Endothelial cell of hepatic sinusoid (primary cell): Measurements from ENCODE around the gene KRT79.

Source experiments
- in situ Hi-C: cut with HindIII; loops from 2 replicates; pipeline ENCODE4 v1.10.0; 2017; ENCODE audit warnings: low sequenced_read_pairs

The KRT79 gene

GRCh38 chr12:52795332-52795674 lies 38.8 kb downstream of the KRT79 start:
- in situ Hi-C loops: loop anchor here (5.0 kb wide), 1 partner anchor 78 kb away; no protein-coding TSS in a partner anchor

- in situ Hi-C loops: loop anchor here (5.0 kb wide), 1 partner anchor 77 kb away; no protein-coding TSS in a partner anchor
Measured at GRCh38 chr12:52794479-52795331, 39.4 kb downstream of the KRT79 start.

DNA sequence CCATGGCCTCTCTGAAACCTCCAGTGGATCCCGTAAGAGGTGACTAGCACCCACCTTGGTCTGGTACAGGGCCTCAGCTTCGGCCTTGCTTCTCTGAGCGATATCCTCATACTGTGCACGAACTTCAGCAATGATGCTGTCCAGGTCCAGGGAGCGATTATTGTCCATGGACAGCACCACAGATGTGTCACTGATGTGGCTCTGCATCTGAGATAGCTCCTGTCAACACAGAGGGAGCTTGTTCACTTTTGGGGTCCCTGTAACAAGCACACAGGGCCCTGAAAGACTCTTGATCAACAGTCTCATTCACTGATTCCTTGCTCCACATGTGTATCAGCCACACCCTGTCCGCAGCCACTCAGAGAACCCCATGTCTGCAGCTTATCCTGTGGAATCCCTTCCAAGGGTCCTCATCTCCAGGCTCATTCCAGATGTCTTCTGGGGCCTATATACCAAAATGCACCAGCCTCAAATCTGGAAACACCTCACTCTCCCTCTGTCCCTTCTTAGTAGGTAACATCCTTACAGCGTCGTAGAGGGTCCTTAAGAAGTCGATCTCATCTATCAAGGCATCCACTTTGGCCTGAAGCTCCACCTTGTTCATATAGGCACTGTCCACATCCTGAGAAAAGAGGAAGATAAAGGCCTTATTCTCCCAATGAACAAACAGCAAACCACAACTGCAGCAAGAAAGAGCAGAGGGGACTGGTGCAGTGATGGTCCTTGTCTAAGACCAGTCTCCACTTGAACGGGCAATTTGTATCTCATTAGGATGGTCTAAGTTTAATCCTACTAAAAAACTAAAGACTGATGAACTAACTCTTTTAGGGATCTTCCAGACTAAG lies 41.7 kb downstream of the KRT79 start:
- in situ Hi-C loops: no loop called here

DNA sequence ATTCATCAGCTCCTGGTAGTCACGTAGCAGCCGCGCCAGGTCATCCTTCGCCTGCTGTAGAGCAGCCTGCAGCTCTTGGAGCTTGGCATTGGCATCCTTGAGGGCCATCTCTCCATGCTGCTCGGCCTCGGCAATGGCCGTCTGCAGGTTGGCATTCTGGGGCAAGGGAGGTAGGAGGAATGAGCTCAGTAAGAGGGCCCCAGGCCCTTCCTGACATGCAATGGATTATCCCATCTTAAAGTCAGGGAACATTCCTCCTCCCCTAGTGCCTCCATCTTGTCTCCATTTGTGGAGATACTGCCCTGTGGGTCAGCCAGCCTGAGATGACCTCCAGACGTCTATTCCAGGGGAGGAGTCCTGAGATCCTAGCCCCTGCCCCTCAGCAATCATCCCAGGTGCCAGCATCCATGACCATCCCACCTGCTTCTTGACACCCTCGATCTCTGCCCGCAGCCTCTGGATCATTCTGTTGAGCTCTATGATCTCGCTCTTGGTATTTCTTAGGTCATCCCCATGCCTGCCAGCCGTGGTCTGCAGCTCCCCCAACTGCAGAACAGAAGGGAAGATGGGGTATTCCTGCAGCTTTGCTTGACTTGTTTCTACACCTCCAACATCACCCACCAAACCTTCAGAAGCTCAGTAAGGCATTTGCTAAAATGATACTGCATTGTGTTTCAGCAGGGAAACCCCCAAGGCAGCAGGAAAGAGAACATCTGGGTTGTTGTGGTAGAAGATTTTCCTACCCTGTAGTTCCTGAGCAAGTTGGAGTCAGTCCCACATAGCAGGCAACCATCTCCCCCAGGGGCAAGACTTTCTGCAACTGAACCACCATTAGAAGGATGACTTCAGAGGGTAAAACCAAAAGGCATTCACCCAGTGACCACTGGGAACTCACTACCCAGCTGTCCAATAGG lies 42.6 kb downstream of the KRT79 start:
- in situ Hi-C loops: no loop called here

DNA sequence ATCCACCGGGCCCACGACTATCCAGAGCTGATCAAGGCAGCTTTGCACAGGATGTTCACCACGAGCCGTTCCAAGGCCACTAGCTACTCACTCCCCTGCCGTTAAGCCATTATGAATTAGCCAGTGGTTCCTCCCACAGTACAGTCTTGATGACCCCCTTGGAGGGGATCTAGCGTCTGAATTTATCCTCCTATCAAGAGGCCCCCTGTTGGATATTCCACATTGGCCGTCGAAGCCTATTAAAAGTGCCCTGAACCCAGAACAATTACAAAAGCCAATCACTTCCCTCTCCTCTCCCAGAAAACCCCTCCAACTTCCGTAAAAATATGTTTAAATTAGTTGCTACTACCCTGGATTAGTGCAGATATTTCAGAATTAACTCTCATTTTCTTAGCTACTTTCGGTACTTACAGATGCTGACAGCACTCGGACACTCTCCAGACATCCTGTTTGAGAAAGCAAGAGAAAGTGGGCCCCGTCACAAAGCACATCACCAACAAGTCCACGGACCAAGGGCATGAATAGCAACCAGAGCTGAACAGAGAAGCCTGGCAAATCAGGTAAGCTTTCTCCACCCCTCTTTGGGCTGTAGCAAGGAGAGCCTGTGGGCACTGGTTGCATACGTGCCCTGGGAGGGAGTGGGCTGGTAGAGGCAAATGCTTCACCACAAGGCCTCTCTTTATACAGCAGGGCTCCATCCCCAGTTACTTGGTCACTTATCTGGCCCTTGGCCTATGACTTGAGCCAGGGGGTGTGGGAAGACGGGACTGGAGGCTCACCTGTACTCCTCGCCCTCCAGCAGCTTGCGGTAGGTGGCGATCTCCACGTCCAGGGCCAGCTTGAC lies 43.5 kb downstream of the KRT79 start:
- in situ Hi-C loops: no loop called here

DNA sequence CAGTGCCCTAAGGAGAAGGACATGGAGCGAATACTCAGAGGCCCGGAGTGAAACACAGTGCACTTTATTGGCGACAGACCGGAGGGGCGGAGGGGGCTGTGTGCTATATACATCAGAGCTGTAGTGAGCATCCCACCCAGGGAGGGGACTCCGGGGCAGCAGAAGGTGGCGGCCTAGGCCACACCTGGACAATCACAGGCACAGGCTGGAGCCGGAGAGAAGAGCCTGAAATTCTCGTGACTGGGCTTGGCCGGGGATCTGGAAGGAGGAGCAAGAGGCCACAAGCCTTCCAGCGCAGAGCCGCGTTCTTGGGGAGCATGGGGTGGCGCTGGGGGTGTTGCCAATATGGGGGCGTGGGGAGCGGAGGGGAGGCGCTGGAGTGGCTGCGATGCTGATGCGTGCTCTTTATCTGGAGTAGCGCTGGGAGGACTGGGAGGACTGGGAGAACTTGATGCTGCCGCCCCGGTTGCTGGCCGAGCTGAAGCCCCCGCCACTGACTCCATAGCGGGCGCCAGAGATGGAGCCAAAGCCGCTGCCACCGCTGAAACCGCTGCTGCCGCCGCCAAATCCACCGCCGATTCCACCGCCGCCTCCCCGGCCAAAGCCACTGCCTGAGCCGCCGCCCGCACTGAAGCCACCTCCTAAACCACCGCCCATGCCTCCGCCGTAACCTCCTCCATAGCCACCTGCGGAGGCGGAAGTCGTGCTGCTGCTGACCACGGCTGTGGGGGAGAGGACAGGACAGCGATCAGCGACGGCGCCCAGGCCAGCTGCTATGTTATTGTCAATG lies 44.3 kb downstream of the KRT79 start:
- in situ Hi-C loops: no loop called here

DNA sequence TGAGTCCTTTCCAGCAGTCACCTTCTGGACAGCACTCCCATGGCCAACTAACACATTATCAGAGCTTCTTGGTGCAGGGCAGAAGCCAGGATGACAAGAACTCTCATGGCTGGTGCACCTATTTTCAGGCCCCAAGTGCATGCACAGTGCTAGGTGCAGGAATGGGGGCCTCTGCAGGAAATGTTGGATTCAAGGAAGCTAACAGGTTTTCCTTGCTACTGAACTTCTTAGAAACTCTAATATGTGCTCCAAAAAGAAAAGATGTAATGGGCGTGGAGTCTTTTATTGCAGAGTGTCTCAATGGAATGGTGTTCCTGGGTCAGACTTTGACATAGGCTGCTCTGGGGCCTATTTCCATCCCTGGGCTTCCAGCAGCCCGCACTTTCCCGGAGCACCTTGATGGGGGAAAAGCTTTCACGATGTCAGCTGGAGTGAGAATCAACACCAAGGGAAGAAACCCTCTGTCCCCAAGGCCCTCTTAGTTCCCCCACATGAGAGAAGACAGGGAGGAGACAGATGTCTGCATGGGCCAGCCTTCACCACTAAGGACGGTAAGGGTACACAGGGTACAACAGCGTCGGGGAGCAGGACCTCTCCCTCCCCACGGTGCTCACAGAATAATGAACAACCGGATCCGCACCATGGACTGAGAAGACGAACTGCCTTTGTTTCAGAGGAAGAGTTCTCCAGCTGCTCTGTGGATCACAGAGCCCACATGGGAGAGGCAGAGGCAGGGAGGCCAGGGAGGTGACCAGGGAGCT lies 45.1 kb downstream of the KRT79 start:
- in situ Hi-C loops: no loop called here

DNA sequence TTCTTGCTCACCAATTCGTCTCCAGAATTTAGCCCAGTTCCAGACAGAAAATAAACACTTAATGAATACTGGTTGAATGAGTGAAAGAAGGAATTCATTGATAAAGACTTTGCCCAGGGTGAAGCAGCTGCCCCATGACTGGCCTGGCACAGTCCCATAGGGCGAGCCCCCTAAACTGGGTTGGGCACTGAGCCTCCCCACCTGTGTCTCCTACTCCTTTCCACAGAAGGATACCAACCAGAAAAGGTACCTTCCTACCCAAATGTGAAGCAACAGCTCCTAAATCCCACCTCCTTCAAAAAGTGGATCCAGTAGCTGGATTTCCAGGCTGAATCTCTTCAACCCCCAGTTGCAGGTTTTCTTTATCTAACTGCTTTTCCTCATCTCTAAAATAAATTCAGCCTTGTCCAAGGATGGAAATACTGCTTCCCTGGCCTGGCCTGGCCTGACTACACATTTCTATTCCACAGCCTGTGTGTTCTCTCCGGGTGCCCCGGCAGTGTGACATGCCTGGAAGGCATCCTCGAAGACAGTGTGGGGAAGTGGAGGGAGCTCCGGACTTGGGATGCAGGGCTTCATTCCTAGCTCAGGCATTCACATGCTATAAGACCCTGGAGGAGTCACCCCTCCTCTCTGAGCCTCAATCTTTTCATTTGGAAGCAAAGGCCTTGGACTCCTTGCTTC lies 45.8 kb downstream of the KRT79 start:
- in situ Hi-C loops: no loop called here

- in situ Hi-C loops: no loop called here
Measured at GRCh38 chr12:52787324-52788191, 46.6 kb downstream of the KRT79 start.

- in situ Hi-C loops: no loop called here
Measured at GRCh38 chr12:52784909-52785308, 49.2 kb downstream of the KRT79 start.

- in situ Hi-C loops: no loop called here
Measured at GRCh38 chr12:52783563-52784316, 50.4 kb downstream of the KRT79 start.

GRCh38 chr12:52782502-52782901 lies 51.6 kb downstream of the KRT79 start:
- in situ Hi-C loops: no loop called here

GRCh38 chr12:52781399-52782082 lies 52.6 kb downstream of the KRT79 start:
- in situ Hi-C loops: no loop called here

GRCh38 chr12:52779914-52780313 lies 54.2 kb downstream of the KRT79 start:
- in situ Hi-C loops: no loop called here

- in situ Hi-C loops: no loop called here
Measured at GRCh38 chr12:52778833-52779232, 55.3 kb downstream of the KRT79 start.

DNA sequence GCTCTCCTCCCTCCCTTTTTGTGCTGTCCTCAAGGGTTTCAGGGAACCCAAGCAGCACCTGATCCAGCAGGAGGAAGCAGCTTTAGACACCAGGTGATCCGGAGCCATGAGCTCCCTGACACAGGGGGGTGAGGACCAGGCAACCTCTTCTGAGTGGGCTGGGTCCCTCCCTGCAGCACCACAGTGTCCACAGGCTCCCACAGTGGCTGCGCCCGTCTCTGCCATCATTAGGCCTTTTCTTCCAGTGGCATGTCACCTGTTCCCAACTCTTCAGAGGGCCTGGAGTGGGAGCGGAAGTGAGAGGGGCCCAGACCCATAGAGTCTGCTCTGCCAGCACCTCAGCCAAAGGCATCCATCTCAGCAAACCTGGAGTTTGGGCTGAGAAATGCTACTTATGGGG lies 56.5 kb downstream of the KRT79 start:
- in situ Hi-C loops: no loop called here
